Stomach (tissue), 9 donors: Measurements from ENCODE around the gene KRT15. TPM values are rescaled to one million over a fixed set of nuclear protein-coding genes. Genes with fewer than 3 reads are reported as not detected.
A peak's percentile ranks its signal among the peaks of the same experiment; 100 is the strongest.

Experiments used
- DNase-seq, 2 donors: peaks; one replicate each; pipeline versions ENCODE4 v3.0.0 to v3.0.0-alpha.2; 2013 to 2019
- H3K27ac ChIP-seq, 5 donors: fragments of 200-600 bp in 4 of 5; sonication (generic) in 4 of 5; one replicate each; pipeline ENCODE4 v1.5.1; 2013 to 2019; ENCODE audit warnings: mild to moderate bottlenecking in 1 of 5, moderate library complexity in 1 of 5
- H3K27me3 ChIP-seq, 3 donors: fragments of 200-600 bp; sonication (generic); one replicate each; pipeline ENCODE4 v1.5.1; 2017 to 2019; ENCODE audit warnings: mixed run types in 1 of 3
- H3K36me3 ChIP-seq, 4 donors: fragments of 200-600 bp; sonication (generic); 1 replicate in 3 of 4; 2 replicates in 1 of 4; pipeline ENCODE4 v1.5.1; 2016 to 2019
- H3K4me1 ChIP-seq, 4 donors: fragments of 200-600 bp; sonication (generic); one replicate each; pipeline ENCODE4 v1.5.1; 2016 to 2019
- H3K4me3 ChIP-seq, 4 donors: fragments of 200-600 bp; sonication (generic) in 3 of 4; one replicate each; pipeline ENCODE4 v1.5.1; 2016 to 2019; ENCODE audit warnings: mild to moderate bottlenecking in 1 of 4
- H3K9me3 ChIP-seq, 4 donors: fragments of 200-600 bp; sonication (generic); one replicate each; pipeline ENCODE4 v1.5.1; 2016 to 2019
- EP300 ChIP-seq: sonication (generic); formaldehyde crosslinking; IDR thresholded peaks from one replicate; pipeline ENCODE4 v1.6.1; 2017; ENCODE audit warnings: antibody characterized with exemption
- POLR2A ChIP-seq, 4 donors: fragments of 450-650 bp; IDR thresholded peaks; one replicate each; pipeline ENCODE4 v1.6.1; 2016; ENCODE audit warnings: antibody characterized with exemption in 4 of 4, control low read depth in 2 of 4, mild to moderate bottlenecking in 1 of 4, moderate library complexity in 1 of 4
- POLR2AphosphoS5 ChIP-seq, 3 donors: sonication (generic); formaldehyde crosslinking; IDR thresholded peaks; one replicate each; pipeline ENCODE4 v1.6.1; 2016; ENCODE audit warnings: antibody characterized with exemption in 3 of 3
- WGBS, 5 donors: extraction: QIAGEN DNeasy Blood & Tissue Kit in 3 of 5; methylation state at CpG; one replicate each; pipeline versions ENCODE4 v1.1.5 to v1.1.7; 2013 to 2018; 5-methylcytosine and 5-hydroxymethylcytosine counted together
- intact Hi-C: fragments of 100-400 bp; cut with DNase I; formaldehyde crosslinking; loops from one replicate; pipeline ENCODE4 v1.15.1; 2023; ENCODE audit warnings: low total_unique reads
- polyA plus RNA-seq, 3 donors: library from polyadenylated mRNA; stranded (reverse); fragments of 200-250 nt; gene quantifications; one replicate each; pipeline ENCODE4 v1.2.3, GENCODE V29; 2013
- total RNA-seq, 5 donors: library from RNA; depleted of rRNA; stranded (reverse); fragments of >200 nt; gene quantifications; one replicate each; pipeline versions ENCODE4 v1.1.0 to v1.2.3, GENCODE V29; 2014 to 2016
- TF ChIP-seq, protein P1 (sequence below), 7 experiments: fragments of 450-650 bp in 4 of 7; fragments of 200-600 bp in 3 of 7; sonication (generic) in 3 of 7; IDR thresholded peaks; one replicate each; pipeline ENCODE4 v1.5.1; 2016 to 2019; ENCODE audit warnings: antibody characterized with exemption in 7 of 7, control low read depth in 2 of 7, mild to moderate bottlenecking in 1 of 7
- donor health status: healthy with polysubstance abuse.
- donor health status: Bipolar disorder and iron deficiency.
- donor health status: healthy.

Gene KRT15
- total and polyA plus RNA-seq, 8 donors = 1.4 to 3,416 (median 2.6) TPM; not detected in 1

DNA sequence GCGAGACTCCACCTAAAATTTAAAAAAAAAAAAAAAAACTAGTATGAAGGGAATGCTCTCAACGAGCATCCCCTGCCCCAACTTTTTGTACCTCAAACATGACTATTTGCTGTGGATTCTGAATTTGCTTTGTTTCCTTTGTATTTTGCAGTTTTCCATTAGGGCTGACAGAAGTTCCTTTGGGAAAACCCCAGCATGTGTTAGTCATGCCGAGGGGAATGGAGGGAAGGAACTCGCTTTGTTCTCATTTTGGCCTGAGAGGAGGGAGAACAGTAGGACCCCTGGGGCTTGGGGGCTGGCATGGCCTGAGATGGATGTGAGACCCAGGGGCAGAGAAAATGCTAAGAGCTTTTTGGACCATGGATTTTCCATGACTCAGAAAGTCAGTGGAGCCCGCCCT lies 32.7 kb upstream of the KRT15 start:
- 59 to 79% (median 70%) methylated on average over 5 of the region's 5 CpGs for WGBS, 5 donors
- intact Hi-C loops = no loop called here

DNA sequence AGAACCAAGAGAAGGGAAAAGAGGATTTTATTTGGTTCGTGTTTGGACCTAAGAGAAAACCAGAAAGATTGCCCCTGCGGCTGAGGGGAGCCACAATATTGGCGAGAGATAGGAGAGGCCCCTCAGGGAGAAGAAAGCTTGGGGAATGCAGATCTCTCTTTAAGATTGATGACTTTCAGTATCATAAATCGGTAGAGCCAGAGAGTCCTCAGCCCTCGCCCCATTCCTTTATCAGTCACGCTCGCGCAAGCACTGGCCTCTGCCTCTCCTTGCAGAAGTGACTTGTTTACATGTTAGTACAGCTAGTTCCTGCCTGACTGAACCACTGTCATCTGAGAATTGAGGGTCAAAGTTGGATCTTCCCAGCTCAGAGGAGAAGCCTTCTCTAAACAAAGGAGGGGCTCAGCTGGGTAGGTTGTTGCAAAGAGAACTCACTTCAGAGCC lies 30.9 kb upstream of the KRT15 start:
- peak in 1 of 2 donors; percentile 59 for DNase-seq
- intact Hi-C loops = no loop called here
- WGBS, 5 donors = 59 to 67% (median 64%) methylated on average over 8 of the region's 8 CpGs
- TF ChIP-seq POLR2A (IDR thresholded peaks at IDR 0.05) (no peak), POLR2AphosphoS5 (IDR thresholded peaks at IDR 0.05) (no peak), EP300 (no peak)
- TF ChIP-seq, protein P1, sequence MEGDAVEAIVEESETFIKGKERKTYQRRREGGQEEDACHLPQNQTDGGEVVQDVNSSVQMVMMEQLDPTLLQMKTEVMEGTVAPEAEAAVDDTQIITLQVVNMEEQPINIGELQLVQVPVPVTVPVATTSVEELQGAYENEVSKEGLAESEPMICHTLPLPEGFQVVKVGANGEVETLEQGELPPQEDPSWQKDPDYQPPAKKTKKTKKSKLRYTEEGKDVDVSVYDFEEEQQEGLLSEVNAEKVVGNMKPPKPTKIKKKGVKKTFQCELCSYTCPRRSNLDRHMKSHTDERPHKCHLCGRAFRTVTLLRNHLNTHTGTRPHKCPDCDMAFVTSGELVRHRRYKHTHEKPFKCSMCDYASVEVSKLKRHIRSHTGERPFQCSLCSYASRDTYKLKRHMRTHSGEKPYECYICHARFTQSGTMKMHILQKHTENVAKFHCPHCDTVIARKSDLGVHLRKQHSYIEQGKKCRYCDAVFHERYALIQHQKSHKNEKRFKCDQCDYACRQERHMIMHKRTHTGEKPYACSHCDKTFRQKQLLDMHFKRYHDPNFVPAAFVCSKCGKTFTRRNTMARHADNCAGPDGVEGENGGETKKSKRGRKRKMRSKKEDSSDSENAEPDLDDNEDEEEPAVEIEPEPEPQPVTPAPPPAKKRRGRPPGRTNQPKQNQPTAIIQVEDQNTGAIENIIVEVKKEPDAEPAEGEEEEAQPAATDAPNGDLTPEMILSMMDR (IDR thresholded peaks at IDR 0.05) = no peak
- Histone ChIP-seq H3K27ac (peak overlapping the region in 1 of 5 donors; percentile 71), H3K36me3 (no peaks in the 10 kb centered on the region), H3K9me3 (peaks cover 0 to 5% (median 2%) of the 10 kb centered on the region in 4 donors), H3K4me1 (peaks cover 15 to 26% (median 25%) of the 10 kb centered on the region in 4 donors), H3K4me3 (no peak overlapping the region), H3K27me3 (peaks cover 0 to 10% (median 0%) of the 10 kb centered on the region in 3 donors)

More for the DNA sequence above, 32.7 kb upstream of the KRT15 start:
- Histone ChIP-seq H3K9me3 (peaks cover 0 to 5% (median 2%) of the 10 kb centered on the region in 4 donors), H3K4me3 (no peak overlapping the region), H3K27me3 (peaks cover 0 to 20% (median 0%) of the 10 kb centered on the region in 3 donors), H3K27ac (no peak overlapping the region), H3K4me1 (peaks cover 15 to 27% (median 25%) of the 10 kb centered on the region in 4 donors), H3K36me3 (no peaks in the 10 kb centered on the region)
- no peak for DNase-seq
- no peak for TF ChIP-seq POLR2AphosphoS5 (IDR thresholded peaks at IDR 0.05)
- no peak for TF ChIP-seq POLR2A (IDR thresholded peaks at IDR 0.05)
- no peak for TF ChIP-seq EP300
- TF ChIP-seq, protein P1 (IDR thresholded peaks at IDR 0.05) = no peak

DNA sequence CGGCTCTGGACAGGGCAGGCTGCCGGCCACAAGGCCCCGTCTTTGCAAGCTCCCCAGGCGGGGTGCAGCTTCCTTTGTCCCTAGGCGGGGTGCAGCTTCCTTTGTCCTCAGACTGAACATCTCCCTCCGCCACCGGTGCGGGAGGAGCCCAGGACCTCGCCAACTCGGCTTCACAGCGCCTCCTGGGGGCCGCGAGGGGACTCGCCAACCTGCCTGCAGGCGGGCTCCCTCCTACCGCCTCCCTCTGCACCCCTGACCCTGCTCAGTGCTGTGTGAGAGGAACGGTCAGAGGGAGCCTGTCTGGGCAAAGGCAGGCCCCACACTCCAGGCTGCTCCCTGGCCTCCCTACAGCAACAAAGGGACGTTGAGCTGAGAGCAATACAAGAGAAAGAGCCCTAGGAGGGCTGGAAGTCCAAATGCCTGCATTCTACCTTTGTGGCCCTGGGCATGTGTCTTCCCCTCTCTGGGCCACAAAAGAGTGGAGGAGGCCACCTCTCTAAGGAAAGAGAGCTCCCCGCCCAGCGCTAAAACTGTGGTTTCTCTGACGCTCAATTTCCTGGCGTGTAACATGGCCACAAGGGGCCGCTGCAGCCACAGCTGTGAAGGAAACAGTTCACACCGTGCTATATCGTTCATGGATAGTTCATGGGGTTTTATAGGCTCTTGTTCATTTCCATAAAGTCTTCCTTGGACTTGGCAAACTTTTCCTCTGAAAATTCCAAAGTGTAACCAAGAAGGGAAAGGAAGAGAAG lies 30.3 kb upstream of the KRT15 start:
- Histone ChIP-seq H3K4me3 (peak overlapping the region; percentile 17 to 26 (median 21)), H3K4me1 (peaks cover 15 to 29% (median 25%) of the 10 kb centered on the region in 4 donors), H3K9me3 (peaks cover 0 to 5% (median 2%) of the 10 kb centered on the region in 4 donors), H3K36me3 (no peaks in the 10 kb centered on the region), H3K27me3 (peaks cover 0 to 10% (median 0%) of the 10 kb centered on the region in 3 donors), H3K27ac (peak overlapping the region; percentile 59 to 82 (median 71))
- TF ChIP-seq POLR2A (IDR thresholded peaks at IDR 0.05) (no peak), POLR2AphosphoS5 (IDR thresholded peaks at IDR 0.05) (peak in 1 of 3 donors; percentile 51)
- TF ChIP-seq, protein P1 (IDR thresholded peaks at IDR 0.05) = peak in 6 of 7 experiments; percentile 14 to 91 (median 70)
- peak; percentile 89 to 95 for DNase-seq
- intact Hi-C loops = no loop called here
- WGBS, 5 donors = 0 to 8% (median 1%) methylated on average over 10 to 25 of the region's 25 CpGs

DNA sequence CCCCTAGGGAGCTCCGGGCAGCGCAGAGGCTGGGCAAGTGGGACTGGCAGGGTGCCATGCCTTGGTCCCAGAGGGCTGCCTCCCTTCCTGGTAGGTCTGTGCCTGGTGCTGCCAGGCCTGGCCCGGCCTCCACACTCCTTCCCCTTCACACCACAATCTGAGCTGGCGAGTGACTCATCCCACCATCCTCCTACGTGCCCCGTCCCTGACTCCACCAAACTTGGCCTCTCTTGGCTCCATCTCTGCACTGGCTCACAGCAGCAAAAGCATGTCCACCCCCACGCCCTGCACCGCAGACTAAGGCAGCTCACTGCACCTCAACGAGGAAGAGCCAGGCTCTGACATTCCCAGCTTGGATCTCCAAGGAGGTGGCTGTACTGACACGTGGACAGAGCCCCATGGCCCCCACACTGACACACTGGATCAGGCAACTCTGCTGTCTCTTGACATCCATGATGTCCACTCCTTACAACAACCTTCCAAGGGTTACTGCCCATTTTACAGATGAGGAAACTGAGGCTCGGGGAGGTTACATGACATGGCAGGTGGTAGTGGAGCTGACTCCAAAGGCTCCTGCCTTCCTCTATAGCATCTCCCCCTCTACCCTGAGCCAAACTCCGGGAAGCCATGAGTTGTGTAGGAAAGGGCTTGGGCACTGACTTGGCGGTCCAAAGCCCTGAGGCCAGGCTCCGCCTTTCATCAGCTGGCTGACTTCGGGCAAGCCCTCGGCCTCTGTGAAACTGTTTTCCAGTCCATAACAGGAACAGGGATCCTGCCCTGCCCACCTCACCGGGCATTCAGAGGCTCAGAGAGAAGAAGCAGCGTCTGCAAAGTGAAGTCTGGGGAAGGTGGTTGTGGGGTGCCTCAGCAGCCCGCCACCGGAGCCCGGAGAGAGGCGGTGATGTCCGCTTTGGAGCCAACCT lies 29.5 kb upstream of the KRT15 start:
- TF ChIP-seq POLR2A (IDR thresholded peaks at IDR 0.05) = no peak
- TF ChIP-seq EP300 = no peak
- TF ChIP-seq POLR2AphosphoS5 (IDR thresholded peaks at IDR 0.05) = peak in 2 of 3 donors; percentile 61 to 82
- TF ChIP-seq, protein P1 (IDR thresholded peaks at IDR 0.05) = no peak
- peak overlapping the region; percentile 17 to 26 (median 21) for H3K4me3 ChIP-seq
- intact Hi-C loops = no loop called here
- peaks cover 0 to 5% (median 2%) of the 10 kb centered on the region in 4 donors for H3K9me3 ChIP-seq
- peak; percentile 79 to 82 for DNase-seq
- peak overlapping the region; percentile 59 to 82 (median 71) for H3K27ac ChIP-seq
- 21 to 36% (median 23%) methylated on average over 22 to 23 of the region's 23 CpGs for WGBS, 5 donors
- no peaks in the 10 kb centered on the region for H3K36me3 ChIP-seq
- peaks cover 0 to 10% (median 0%) of the 10 kb centered on the region in 3 donors for H3K27me3 ChIP-seq
- peaks cover 15 to 29% (median 25%) of the 10 kb centered on the region in 4 donors for H3K4me1 ChIP-seq
